Ovary (tissue), 3 donors: ENCODE measurements around the gene MUL1.

Experiments used
- CTCF ChIP-seq, 3 donors: fragments of 450-650 bp in 2 of 3; fragments of 200-600 bp in 1 of 3; IDR thresholded peaks; one replicate each; pipeline versions ENCODE4 v1.5.1 to v1.8.0; 2016 to 2022; ENCODE audit warnings: antibody characterized with exemption in 3 of 3, mild to moderate bottlenecking in 1 of 3
- EP300 ChIP-seq: sonication (generic); formaldehyde crosslinking; IDR thresholded peaks from one replicate; pipeline ENCODE4 v1.6.1; 2017; ENCODE audit warnings: antibody characterized with exemption
- POLR2A ChIP-seq: fragments of 450-650 bp; IDR thresholded peaks from one replicate; pipeline ENCODE4 v1.6.1; 2017; ENCODE audit warnings: antibody characterized with exemption, mild to moderate bottlenecking, moderate library complexity
- donor health status: DM: no; HTN: no; CAD: no.

- TF ChIP-seq CTCF (IDR thresholded peaks at IDR 0.05) (no peak), POLR2A (no peak), EP300 (no peak)
Observed at GRCh38 chr1:20528221-20528620, 20.3 kb upstream of the MUL1 start.
